IPS-NIHi11 (cell line): ENCODE measurements around the gene SPTSSB.

Source experiments
- DNase-seq: peaks from one replicate; pipeline ENCODE4 v3.0.0; 2012; ENCODE audit warnings: mixed read lengths, low spot score

The SPTSSB gene

DNA sequence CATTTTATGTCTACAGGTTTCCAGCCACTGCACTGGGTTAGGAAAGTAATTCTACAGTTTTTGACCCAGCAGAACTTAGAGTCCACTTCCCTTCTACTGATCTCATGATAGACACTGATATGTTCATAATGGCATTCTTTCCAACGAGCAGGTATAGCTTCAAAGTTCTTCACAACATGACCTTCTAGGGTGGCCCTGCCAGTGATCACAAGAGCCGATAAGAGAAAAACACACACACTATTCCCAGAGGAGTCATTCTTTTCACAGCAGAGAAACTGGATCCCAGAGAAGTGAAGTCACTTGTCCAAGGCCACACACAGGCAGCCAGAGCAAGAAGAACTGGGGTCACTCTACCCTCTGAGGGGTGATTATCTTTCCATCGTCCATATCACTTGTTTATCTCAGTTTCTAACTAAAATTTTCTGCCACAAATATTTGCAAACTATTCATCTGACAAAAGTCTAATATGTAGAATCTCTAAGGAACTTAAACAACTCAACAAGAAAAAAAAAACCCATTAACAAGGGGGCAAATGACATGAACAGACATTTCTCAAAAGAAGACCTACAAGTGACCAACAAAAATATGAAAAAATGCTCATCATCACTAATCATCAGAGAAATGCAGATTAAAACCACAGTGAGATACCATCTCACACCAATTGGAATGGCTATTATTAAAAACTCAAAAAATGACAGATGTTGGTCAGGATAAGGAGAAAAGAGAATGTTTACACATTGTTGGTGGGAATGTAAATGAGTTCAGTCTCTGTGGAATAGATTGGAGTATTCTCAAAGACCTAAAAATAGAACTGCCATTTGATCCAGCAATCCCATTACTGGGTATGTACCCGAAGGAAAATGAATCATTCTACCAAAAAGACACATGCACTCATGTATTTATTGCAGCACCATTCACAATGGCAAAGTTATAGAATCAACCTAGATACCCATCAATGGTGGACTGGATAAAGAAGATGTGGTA lies 31.5 kb downstream of the SPTSSB start:
- DNase-seq = no peak

DNA sequence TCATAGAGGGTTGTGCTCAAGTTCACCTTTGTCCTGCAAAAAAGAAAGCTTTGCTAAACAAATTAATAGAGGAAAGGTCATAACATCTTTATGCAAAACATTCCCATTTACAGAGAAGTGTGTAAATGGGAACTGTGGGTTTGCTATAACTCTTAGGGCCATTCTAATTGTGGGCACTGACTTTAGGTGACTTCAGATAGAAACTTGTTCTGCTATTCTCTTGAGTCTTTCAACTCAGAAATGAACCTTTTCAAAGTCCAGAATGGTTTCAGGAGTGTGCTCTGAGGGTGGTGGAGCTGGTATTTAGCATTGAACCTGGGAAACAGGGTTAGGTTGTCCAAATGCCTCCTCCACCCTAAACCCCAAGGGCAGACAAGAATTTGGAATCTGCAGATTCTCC lies 34.0 kb downstream of the SPTSSB start:
- DNase-seq = no peak

DNA sequence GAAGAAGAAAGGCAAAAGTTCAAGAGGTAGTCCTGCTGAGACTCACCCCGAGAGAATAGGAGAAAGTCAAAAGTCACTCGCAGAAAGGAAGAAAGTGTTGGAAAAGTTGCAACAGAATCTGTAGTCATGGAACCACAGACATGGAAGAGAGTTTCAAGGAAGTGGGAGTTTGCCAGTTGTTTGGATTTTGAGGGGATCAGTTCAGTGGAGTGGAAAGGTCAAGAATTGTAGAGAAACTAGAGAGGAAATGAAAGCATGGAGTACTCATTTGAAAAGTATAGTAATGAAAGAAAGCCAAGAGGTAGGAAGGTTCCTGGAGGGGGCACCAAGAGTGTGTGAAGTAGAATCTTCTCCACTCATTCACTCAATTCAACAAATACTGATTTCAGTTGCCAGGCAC lies 34.7 kb downstream of the SPTSSB start:
- DNase-seq = no peak

DNA sequence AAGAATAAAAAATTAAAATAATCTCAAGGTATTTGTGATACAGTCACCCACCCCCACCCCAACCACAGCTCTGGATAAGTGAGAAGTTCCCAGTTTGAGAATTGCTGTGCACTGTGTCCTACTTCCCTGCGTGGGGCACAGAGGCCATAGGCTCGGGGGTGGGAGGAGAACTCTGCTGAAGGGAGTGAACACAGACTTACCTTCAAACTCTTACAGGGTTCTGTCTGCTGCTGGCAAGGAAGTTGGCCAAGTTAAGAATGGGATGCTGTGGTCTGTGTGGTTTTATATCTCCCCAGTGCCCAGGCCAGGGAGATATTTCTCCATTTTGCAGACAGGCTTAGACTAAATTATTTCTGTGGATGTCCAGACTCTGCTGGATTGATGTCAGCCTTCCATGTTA lies 37.6 kb downstream of the SPTSSB start:
- DNase-seq = no peak

DNA sequence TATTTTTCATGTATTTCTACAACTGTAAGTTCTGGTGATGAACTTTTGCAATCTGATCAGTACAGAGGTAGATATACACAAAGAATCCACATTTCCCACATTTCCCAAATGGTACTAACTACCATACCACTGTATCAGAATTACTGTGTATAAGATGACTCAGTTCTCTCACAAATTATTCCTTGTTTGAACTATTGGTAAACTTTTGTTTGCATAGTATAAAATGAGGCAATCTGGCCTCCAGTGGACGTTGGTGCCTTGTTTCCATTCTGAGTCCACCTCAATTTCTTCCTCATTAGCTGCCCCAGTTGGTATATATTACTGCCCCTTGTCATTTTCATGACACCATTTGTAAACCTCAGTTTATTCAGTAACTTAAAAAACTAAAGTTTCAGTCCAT lies 38.5 kb downstream of the SPTSSB start:
- DNase-seq = no peak

DNA sequence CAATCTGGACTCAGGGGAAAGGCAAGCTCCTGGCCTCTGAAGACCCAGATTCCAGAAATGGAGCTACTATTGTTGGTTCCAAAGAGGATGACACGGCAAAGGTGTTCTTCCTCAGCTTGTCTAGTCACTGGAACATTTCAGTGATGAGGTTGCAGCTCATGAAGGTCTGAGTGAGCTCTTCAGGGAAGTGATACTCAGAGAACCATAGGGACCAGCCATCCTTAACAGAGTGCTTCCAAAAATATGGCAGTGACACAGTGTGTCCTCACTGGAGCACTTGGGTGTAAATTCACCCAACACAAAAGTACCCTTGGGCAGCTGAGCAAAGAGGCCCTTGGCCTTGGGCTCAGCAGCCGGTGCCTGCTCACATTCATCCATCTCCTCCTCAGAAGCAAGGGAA lies 46.3 kb downstream of the SPTSSB start:
- no peak for DNase-seq

DNA sequence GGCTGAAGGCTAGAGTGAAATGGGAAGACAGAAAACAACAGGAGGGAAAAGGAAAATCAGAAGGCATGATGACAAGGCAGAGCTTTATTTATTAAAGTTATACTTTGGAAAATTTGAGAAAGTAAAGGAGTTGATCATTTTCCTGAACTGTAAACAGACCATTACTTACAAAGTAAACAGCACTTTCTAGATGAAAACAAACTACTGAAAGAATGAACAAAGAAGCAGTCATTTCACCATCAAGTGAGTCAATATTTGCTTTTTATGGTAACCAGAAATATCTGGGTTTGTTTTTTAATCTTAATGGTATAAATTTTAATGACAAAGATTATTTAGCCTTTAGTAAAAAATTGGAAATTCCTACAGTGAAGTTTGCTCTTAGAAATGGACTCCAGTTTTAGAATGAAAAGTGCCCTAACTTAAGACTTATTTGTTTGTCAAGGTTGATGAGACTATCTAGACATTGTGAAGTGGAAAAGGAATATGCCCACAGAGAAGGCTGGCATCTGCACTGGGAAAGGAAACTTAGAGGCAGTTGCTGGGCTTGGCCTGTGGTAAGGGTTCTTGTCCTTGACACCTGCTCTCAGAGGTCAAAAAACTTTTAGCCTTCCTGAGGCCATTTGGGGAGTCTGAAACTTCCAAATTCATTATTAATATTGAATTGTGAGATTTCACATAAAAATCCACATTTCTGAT lies 47.2 kb downstream of the SPTSSB start:
- no peak for DNase-seq

DNA sequence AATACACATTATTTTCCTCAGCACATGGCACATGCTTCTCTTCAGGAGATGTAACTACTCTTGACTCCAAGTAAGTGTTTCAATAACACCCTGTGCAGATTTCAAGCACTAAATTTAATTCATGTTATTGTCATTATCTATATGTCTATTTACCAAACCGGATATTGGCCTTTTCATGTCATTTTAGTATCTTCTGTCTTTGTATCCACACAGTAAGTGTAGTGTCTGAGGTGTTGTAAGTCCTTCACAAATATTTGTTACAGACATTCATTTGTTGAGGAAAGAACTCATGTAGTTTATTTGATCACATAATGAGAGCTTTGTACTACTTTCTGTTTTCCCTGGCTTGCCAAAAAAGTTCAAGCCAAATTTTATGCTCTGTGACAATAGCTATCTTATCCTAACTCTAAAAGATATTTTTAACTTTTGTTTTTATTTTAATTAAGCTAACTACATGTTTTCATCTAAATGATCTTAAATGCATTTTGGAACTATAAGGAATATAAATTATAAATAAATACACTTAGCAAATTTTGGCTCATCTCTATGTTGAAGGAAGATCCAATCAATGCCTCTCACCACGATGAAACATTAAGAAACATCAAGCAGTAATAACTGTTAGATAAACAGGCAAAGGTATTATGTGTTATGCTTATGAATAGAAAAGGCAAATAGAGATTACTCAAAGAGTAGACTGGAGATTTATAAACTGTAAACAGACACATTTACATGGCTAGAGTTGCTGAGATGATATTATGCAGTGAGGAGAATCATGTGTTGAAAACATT lies 48.3 kb downstream of the SPTSSB start:
- DNase-seq = no peak

DNA sequence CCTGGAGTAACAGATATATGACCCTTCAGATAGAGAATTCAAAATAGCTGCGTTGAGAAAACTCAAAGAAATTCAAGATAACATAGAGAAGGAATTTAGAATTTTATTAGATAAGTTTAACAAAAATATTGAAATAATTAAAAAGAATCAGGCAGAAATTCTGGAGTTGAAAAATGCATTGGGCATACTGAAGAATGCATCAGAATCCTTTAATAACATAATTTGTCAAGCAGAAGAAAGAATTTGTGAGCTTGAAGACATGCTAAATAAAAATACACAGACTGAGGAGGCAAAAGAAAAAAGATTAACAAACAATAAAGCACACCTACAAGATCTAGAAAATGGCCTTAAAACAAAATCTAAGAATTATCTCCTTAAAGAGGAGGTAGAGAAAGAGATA lies 50.5 kb downstream of the SPTSSB start:
- no peak for DNase-seq

DNA sequence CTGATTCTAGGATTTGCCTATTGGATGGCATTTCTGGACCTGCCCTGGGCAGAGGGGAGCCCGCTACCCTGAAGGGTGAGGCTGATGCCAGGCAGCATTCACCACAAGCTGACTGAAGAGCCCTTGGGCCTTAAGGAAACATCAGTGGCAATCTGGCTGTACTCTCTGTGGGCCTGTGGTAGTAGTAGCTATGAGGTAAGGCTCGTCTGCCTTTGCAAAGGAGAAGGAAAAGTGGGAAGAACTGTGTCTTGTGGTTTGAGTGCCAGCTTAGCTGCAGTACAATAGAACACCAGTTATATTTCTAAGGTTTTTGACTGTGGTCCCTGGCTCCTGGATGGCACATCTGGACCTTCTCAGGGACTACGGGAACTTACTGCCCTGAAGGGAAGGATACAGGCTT lies 51.5 kb downstream of the SPTSSB start:
- no peak for DNase-seq

DNA sequence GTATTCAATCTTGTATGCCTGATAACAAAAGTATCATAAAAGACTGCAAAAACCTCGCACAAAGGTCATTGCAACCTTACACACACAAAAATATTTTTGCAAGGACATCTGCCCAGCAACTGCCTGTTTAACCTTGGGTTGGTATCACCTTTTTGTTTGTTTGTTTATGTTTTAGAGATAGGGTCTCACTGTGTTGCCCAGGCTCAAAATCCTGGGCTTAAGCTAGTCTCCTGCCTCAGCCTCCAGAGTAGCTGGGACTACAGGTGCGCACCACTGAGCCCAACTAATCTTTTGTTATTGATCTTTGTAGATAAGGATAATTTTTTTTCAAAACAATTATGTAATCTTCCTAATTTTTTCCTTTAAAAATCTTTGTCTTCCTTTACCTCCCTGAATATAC lies 54.2 kb downstream of the SPTSSB start:
- DNase-seq = no peak

DNA sequence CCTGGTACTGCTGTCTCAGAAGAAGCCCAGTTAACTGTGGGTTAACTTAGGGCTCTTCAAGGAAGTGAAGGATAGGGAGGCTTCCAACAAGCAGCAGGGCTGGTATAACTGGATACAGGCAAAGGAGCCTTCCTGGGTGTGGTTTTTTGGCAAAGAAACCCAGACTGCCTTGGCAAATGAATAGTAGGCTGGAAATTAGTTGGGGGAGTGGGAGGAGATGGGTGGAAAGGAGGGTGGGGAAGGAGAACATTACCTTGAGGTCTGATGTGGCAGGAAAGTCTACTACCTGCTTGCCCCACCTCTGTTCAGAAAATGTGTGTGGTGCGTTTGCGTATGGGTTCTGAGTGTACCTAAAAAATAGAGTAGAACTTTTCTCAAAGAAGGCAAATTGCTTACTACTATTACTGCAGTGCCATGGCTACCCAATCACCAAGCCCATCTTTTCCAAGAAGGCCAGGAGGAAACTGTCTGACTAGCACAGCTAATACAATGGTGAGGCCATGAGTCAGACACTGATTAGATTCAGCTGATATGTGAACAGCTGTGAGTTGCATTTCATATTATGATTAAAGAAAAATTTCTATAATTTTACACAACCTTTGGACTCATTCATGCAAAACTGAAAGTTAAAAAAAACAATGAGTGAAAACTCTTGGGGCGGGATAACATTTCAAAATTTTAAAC lies 55.2 kb downstream of the SPTSSB start:
- DNase-seq = no peak

DNA sequence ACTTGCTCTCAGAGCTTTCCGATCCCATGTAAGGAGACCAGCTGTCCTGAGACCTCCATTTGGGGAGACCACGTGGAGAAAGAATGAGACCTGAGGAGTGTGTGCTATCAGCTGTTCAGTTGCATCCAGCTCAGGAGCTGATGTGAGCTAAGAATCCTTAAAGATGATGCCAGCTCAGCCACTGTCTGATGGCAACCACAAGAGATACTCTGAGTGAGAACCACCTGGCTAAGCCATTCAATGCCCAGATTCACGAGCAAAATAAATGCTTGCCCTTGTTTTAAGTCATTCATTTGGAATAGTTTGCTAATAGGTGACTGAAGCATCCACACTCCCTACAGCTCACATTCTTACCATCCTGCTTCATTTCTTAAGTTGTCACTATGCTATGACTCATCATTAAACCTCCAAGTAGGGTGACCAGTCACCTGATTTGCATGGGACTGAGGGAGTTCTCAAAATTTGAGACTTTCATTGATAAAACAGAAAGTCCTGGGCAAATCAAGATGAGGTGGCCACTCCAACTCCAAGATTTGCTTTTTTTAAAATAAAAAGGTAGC lies 56.4 kb downstream of the SPTSSB start:
- DNase-seq = no peak

DNA sequence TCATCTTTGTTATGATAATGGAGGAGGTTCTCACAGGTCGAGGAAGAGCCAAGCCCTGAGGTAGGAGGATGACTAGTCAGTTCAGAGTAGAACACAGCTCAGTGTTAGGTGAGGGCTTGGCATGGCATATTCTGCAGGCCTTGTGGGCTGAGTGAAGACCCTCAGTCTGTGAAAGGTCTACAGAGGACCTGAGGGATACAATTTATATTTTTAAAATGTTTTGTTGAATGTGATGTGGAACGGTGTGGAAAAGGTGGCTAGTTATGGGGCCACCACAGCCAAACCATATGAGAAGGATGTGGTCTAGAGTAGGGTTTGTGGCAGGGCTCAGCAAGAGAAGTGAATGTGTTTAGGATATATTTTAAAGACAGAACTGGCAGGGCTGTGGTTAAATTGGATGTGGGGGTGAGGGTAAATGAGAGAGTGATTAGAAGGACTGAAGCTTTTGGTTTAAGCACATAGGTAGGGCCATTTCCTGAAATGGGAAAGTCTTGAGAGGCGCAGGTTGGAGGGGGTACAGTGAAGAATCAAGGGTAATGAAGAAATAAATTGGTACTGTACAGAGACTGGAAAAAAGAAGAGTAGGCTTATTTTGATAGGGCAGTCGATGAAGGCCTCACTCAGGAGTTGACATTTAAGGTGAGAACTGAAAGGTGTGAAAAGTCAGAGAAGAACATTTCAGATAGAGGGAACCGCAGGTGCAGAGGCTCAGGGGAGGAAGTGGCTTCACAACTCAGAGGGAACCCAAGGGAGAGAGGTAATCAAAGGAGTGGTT lies 60.5 kb downstream of the SPTSSB start:
- DNase-seq = no peak

DNA sequence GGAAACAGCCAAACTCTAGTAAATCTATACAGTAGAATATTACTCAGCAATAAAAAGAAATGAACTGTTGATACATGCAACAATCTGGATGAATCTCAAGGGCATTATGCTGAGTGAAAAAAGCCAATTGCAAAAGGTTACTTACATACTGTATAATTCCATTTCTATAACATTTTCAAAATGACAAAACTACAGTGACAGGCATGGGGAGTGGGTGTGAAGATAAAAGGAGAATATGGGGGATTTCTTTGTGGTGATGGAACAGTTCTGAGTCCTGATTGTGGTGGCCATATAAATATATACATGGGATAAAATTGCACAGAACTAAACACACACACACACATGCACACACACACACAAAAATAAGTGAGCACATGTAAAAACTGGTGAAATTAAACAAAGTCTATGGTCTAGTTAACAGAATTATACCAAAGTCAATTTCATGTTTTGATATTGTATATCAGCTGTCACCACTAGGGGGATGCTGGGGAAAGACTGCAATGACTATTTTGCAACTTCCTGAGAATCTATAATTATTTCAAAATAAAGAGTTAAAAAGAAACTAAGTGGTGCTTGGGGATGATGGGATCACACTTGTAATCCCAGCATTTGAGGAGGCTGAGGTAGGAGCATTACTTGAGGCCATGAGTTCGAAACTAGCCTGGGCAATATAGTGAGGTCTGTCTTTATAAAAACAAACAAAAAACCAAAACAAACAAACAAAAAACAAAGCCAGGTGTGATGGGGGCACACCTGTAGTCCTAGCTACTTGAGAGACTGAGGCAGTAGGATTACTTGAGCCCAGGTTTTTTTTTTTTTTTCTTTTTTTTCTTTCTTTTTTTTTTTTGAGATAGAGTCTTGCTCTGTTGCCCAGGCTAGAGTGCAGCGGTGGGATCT lies 66.0 kb downstream of the SPTSSB start:
- peak; percentile 35 for DNase-seq

DNA sequence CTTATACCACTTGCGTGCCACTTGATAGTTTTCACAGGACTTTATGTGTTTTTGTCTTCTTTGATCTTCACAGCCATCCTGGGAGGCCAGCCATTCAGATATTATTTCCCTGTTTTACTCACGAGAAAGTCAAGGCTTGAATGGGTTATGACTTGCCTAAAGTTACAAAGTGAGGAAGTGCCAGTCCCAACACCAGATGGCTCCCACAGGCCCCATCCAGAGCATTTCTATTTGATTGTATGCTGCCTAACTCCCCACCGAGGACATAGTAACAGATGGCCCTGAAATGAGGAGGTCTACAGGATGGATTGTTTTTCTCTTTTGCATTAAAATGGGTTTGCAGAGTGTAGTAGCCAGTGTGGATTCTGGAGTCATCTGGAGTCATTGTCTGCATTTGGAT lies 74.5 kb downstream of the SPTSSB start:
- no peak for DNase-seq

DNA sequence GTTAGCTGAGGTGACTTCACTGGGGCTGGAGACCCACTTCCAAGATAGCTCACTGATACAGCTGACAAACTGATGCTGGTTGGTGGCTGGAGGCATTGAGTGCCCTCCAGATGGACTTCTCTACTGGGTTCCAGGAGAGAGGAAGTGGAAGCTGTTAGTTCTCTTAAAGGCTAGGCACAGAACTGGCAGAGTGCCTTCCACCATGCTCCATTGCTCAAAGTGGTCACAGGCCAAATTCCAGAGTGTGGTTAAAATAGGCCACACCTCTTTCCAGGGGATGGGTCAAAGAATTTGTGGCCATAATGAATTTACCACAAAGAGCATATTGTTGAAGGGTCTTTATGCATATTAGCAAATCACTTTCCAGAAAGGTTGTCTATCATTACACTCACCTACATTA lies 76.0 kb downstream of the SPTSSB start:
- DNase-seq = peak; percentile 36
